Tibial artery (tissue), 4 donors: ENCODE data around the gene RARB.

ENCODE experiments used
- DNase-seq, 2 donors: peaks; one replicate each; pipeline ENCODE4 v3.0.0-alpha.2; 2019
- H3K27ac ChIP-seq, 2 donors: fragments of 200-600 bp; sonication (generic) in 1 of 2; 1 replicate in 1 of 2; 2 replicates in 1 of 2; pipeline ENCODE4 v1.5.1; 2018 to 2019; ENCODE audit warnings: mild to moderate bottlenecking in 1 of 2
- H3K27me3 ChIP-seq, 2 donors: fragments of 200-600 bp; sonication (generic) in 1 of 2; one replicate each; pipeline versions ENCODE4 v1.5.1 to v1.6.0; 2016 to 2019
- H3K36me3 ChIP-seq, 3 donors: fragments of 200-600 bp; sonication (generic) in 2 of 3; one replicate each; pipeline ENCODE4 v1.5.1; 2016 to 2019; ENCODE audit warnings: mild to moderate bottlenecking in 2 of 3
- H3K4me1 ChIP-seq, 4 donors: fragments of 200-600 bp; sonication (generic) in 2 of 4; 1 replicate in 3 of 4; 2 replicates in 1 of 4; pipeline ENCODE4 v1.5.1; 2016 to 2019
- H3K4me3 ChIP-seq, 2 donors: fragments of 200-600 bp; sonication (generic) in 1 of 2; 1 replicate in 1 of 2; 2 replicates in 1 of 2; pipeline ENCODE4 v1.5.1; 2018 to 2019; ENCODE audit warnings: mild to moderate bottlenecking in 2 of 2
- H3K9me3 ChIP-seq, 3 donors: fragments of 200-600 bp; sonication (generic) in 1 of 3; one replicate each; pipeline ENCODE4 v1.5.1; 2016 to 2019
- CTCF ChIP-seq, 2 experiments: fragments of 200-600 bp in 1 of 2; fragments of 450-650 bp in 1 of 2; IDR thresholded peaks; one replicate each; pipeline ENCODE4 v1.5.1; 2017 to 2019; ENCODE audit warnings: antibody characterized with exemption in 2 of 2, mild to moderate bottlenecking in 1 of 2, moderate library complexity in 1 of 2
- intact Hi-C: fragments of 100-400 bp; cut with DNase I; formaldehyde crosslinking; loops from one replicate; pipeline ENCODE4 v1.15.0; 2023; ENCODE audit warnings: low total_unique reads

Gene RARB

DNA sequence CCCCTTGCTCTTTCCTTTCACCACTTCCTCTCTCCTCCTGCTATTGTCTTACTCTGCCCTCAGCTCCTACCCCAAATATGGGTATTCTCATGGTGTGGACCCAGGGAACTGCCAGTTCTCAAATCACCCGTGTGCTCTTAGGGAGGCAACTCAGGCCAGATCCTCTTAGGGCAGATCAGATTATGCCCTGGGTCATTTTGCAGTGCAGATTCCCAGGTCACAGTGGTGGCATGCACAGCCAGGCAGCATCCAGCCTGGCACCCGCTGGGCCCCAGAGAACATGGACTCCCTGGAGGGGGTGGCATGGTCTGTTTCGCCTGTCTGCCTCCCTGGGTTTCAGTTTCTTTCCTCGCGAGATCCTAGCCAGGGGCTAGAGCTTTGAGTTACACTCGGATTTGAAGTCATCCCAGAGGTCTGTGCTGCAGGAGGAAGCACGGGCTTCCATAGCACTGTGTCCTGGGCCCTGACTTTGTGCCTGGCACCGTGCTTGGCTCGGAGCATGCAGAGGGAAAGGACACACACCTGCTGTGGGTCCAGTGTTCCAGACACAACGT, 140.5 kb downstream of the RARB start:
- no peak for TF ChIP-seq CTCF (IDR thresholded peaks at IDR 0.05)
- no peak overlapping the region for H3K27ac ChIP-seq
- H3K36me3 ChIP-seq: peaks cover 0 to 16% (median 0%) of the 10 kb centered on the region in 3 donors
- no peaks in the 10 kb centered on the region for H3K9me3 ChIP-seq
- peaks cover 0 to 12% (median 5%) of the 10 kb centered on the region in 4 donors for H3K4me1 ChIP-seq
- H3K27me3 ChIP-seq: no peaks in the 10 kb centered on the region
- intact Hi-C loops: no loop called here
- DNase-seq: no peak
- no peak overlapping the region for H3K4me3 ChIP-seq

DNA sequence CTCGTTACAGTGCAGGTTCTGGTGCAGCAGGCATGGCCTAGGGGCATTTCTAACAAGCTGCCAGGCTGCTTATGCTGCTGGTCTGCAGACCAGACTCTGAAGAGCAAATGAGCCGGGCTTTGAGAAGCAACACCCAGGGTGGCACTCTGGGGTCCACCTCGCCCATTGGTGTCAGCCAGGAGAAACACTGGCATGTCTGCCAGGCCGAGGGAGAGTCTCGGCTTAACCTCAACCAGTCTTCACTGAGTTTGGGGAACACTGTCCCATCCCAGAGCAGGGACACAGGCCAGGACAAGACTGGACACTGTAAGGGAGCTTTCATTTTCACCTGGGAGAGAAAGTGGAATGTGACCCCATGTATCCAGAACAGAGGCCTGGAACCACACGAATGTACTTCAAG, 143.2 kb downstream of the RARB start:
- Histone ChIP-seq H3K9me3 (no peaks in the 10 kb centered on the region), H3K27ac (no peak overlapping the region), H3K36me3 (peaks cover 0 to 16% (median 0%) of the 10 kb centered on the region in 3 donors), H3K4me1 (peaks cover 0 to 18% (median 7%) of the 10 kb centered on the region in 4 donors), H3K4me3 (no peak overlapping the region), H3K27me3 (no peaks in the 10 kb centered on the region)
- intact Hi-C loops: loop anchor here (10.0 kb wide), 1 partner anchor 536 kb away; no protein-coding TSS in a partner anchor
- no peak for DNase-seq
- TF ChIP-seq CTCF (IDR thresholded peaks at IDR 0.05): no peak

DNA sequence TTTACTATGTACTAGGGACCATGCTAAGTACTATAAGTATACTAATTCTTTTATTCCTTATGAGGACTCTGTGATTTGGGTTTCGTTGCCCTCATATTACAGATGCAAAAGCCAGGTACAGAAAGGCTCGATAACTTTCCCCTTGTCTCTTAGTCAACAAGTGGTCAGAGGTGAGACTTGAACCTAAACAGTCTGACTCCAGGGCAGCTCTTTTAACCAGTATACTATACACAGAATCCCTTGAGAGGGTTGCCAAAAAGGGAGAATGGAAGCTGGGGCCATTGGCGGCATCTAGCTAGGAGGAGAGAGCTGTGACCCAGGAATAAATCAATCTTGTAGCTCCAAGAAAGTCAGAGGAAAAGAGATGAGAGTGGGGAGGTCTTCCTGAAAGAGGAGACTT, 144.3 kb downstream of the RARB start:
- Histone ChIP-seq H3K4me1 (peaks cover 0 to 18% (median 7%) of the 10 kb centered on the region in 4 donors), H3K27me3 (no peaks in the 10 kb centered on the region), H3K9me3 (no peaks in the 10 kb centered on the region), H3K27ac (peak overlapping the region; percentile 67 to 71), H3K4me3 (no peak overlapping the region), H3K36me3 (peaks cover 0 to 16% (median 0%) of the 10 kb centered on the region in 3 donors)
- intact Hi-C loops: loop anchor here (10.0 kb wide), 1 partner anchor 538 kb away; no protein-coding TSS in a partner anchor
- no peak for DNase-seq
- no peak for TF ChIP-seq CTCF (IDR thresholded peaks at IDR 0.05)

GRCh38 chr3:25572919-25573385, 144.9 kb downstream of the RARB start:
- DNase-seq: no peak
- H3K27me3 ChIP-seq: no peaks in the 10 kb centered on the region
- peaks cover 0 to 18% (median 7%) of the 10 kb centered on the region in 4 donors for H3K4me1 ChIP-seq
- no peak for TF ChIP-seq CTCF (IDR thresholded peaks at IDR 0.05)
- no peak overlapping the region for H3K4me3 ChIP-seq
- H3K9me3 ChIP-seq: no peaks in the 10 kb centered on the region
- intact Hi-C loops: loop anchor here (10.0 kb wide), 1 partner anchor 538 kb away; no protein-coding TSS in a partner anchor
- H3K36me3 ChIP-seq: peaks cover 0 to 16% (median 0%) of the 10 kb centered on the region in 3 donors
- H3K27ac ChIP-seq: peak overlapping the region; percentile 67 to 71

- Histone ChIP-seq H3K4me1 (peaks cover 0 to 18% (median 7%) of the 10 kb centered on the region in 4 donors), H3K4me3 (no peak overlapping the region), H3K36me3 (peaks cover 0 to 16% (median 0%) of the 10 kb centered on the region in 3 donors), H3K9me3 (no peaks in the 10 kb centered on the region), H3K27ac (peak overlapping the region; percentile 67 to 71), H3K27me3 (no peaks in the 10 kb centered on the region)
- no peak for TF ChIP-seq CTCF (IDR thresholded peaks at IDR 0.05)
- no peak for DNase-seq
- intact Hi-C loops: loop anchor here (10.0 kb wide), 1 partner anchor 539 kb away; no protein-coding TSS in a partner anchor
These were observed 145.5 kb downstream of the RARB start for GRCh38 chr3:25573386-25574171.
